Transverse colon (tissue), 3 donors: ENCODE data around the gene GTF2F2.

Source experiments
- EP300 ChIP-seq: sonication (generic); formaldehyde crosslinking; IDR thresholded peaks from one replicate; pipeline ENCODE4 v1.6.1; 2017; ENCODE audit warnings: antibody characterized with exemption, low read depth
- POLR2A ChIP-seq: fragments of 450-650 bp; IDR thresholded peaks from one replicate; pipeline ENCODE4 v1.6.1; 2016; ENCODE audit warnings: antibody characterized with exemption, mild to moderate bottlenecking, moderate library complexity
- TF ChIP-seq, protein P1 (sequence below), 5 experiments: fragments of 200-600 bp in 3 of 5; fragments of 450-650 bp in 2 of 5; sonication (generic) in 3 of 5; IDR thresholded peaks; 1 replicate in 2 of 5; 2 replicates in 3 of 5; pipeline ENCODE4 v1.5.1; 2016 to 2017; ENCODE audit warnings: antibody characterized with exemption in 5 of 5, inconsistent platforms in 3 of 5, mild to moderate bottlenecking in 2 of 5, moderate library complexity in 1 of 5

GRCh38 chr13:45195421-45195820 is 75.1 kb downstream of the GTF2F2 start:
- TF ChIP-seq POLR2A: no peak
- TF ChIP-seq, protein P1, sequence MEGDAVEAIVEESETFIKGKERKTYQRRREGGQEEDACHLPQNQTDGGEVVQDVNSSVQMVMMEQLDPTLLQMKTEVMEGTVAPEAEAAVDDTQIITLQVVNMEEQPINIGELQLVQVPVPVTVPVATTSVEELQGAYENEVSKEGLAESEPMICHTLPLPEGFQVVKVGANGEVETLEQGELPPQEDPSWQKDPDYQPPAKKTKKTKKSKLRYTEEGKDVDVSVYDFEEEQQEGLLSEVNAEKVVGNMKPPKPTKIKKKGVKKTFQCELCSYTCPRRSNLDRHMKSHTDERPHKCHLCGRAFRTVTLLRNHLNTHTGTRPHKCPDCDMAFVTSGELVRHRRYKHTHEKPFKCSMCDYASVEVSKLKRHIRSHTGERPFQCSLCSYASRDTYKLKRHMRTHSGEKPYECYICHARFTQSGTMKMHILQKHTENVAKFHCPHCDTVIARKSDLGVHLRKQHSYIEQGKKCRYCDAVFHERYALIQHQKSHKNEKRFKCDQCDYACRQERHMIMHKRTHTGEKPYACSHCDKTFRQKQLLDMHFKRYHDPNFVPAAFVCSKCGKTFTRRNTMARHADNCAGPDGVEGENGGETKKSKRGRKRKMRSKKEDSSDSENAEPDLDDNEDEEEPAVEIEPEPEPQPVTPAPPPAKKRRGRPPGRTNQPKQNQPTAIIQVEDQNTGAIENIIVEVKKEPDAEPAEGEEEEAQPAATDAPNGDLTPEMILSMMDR (IDR thresholded peaks at IDR 0.05): no peak
- TF ChIP-seq EP300: no peak
